SK-N-SH treated with all-trans-retinoic acid at 6 μM for 48 hours (cell line): ENCODE measurements around the gene TNPO3.

Source experiments
- ATAC-seq: fragments of 200-7000 bp; cut with Tn5 transposase; 3 replicates; pipeline ENCODE4 v1.9.1; 2020; ENCODE audit warnings: mild to moderate bottlenecking, moderate library complexity
- ARNTL ChIP-seq: fragments of 450-650 bp; formaldehyde crosslinking; IDR thresholded peaks from 2 replicates; pipeline ENCODE4 v1.5.0; 2020; ENCODE audit warnings: low read depth, mild to moderate bottlenecking, moderate library complexity, borderline replicate concordance
- BACH2 ChIP-seq: fragments of 250-450 bp; sonication (Bioruptor Pico); IDR thresholded peaks from 2 replicates; pipeline ENCODE4 v1.9.0; 2021; ENCODE audit warnings: mild to moderate bottlenecking, borderline replicate concordance
- CSDC2 ChIP-seq: fragments of 250-450 bp; sonication (Bioruptor Pico); IDR thresholded peaks from 2 replicates; pipeline ENCODE4 v1.5.0; 2020; ENCODE audit warnings: mild to moderate bottlenecking, moderate library complexity
- CSRNP3 ChIP-seq: fragments of 250-450 bp; sonication (Bioruptor Pico); IDR thresholded peaks from 2 replicates; pipeline ENCODE4 v1.5.1; 2021; ENCODE audit warnings: mild to moderate bottlenecking, moderate library complexity
- ESRRG ChIP-seq: fragments of 250-450 bp; sonication (Bioruptor Pico); IDR thresholded peaks from 2 replicates; pipeline ENCODE4 v1.6.1; 2021; ENCODE audit warnings: mild to moderate bottlenecking
- GLIS3 ChIP-seq: fragments of 250-450 bp; sonication (Bioruptor Pico); IDR thresholded peaks from 2 replicates; pipeline ENCODE4 v1.5.0; 2020; ENCODE audit warnings: mild to moderate bottlenecking, moderate library complexity
- ISL1 ChIP-seq: fragments of 250-450 bp; sonication (Bioruptor Pico); IDR thresholded peaks from 2 replicates; pipeline ENCODE4 v2.1.2; 2022; ENCODE audit warnings: mild to moderate bottlenecking, moderate library complexity
- OSR1 ChIP-seq: fragments of 250-450 bp; sonication (Bioruptor Pico); IDR thresholded peaks from 2 replicates; pipeline ENCODE4 v1.8.0; 2022; ENCODE audit warnings: moderate library complexity, mild to moderate bottlenecking, inconsistent platforms
- POU6F1 ChIP-seq: fragments of 250-450 bp; sonication (Bioruptor Pico); IDR thresholded peaks from 2 replicates; pipeline ENCODE4 v1.8.0; 2021; ENCODE audit warnings: low read depth, mild to moderate bottlenecking, moderate library complexity, borderline replicate concordance
- PPARA ChIP-seq: fragments of 250-450 bp; sonication (Bioruptor Pico); IDR thresholded peaks from 2 replicates; pipeline ENCODE4 v1.5.0; 2020; ENCODE audit warnings: mild to moderate bottlenecking, borderline replicate concordance
- RARB ChIP-seq: fragments of 250-450 bp; sonication (Bioruptor Pico); IDR thresholded peaks from 2 replicates; pipeline ENCODE4 v1.8.0; 2021; ENCODE audit warnings: mild to moderate bottlenecking, moderate library complexity
- SNAI2 ChIP-seq: fragments of 250-450 bp; sonication (Bioruptor Pico); IDR thresholded peaks from 2 replicates; pipeline ENCODE4 v1.5.0; 2020; ENCODE audit warnings: mild to moderate bottlenecking, moderate library complexity
- TCF4 ChIP-seq: fragments of 250-450 bp; sonication (Bioruptor Pico); IDR thresholded peaks from 2 replicates; pipeline ENCODE4 v1.8.0; 2021; ENCODE audit warnings: mild to moderate bottlenecking, moderate library complexity, borderline replicate concordance
- ZC3H10 ChIP-seq: fragments of 250-450 bp; sonication (Bioruptor Pico); IDR thresholded peaks from 2 replicates; pipeline ENCODE4 v1.5.1; 2021; ENCODE audit warnings: mild to moderate bottlenecking, moderate library complexity
- ZFP3 ChIP-seq: fragments of 250-450 bp; sonication (Bioruptor Pico); IDR thresholded peaks from 2 replicates; pipeline ENCODE4 v1.5.0; 2020; ENCODE audit warnings: mild to moderate bottlenecking, moderate library complexity
- ZNF70 ChIP-seq: fragments of 450-650 bp; formaldehyde crosslinking; IDR thresholded peaks from 2 replicates; pipeline ENCODE4 v1.5.0; 2020; ENCODE audit warnings: mild to moderate bottlenecking, moderate library complexity
- ZNF8 ChIP-seq: fragments of 450-650 bp; formaldehyde crosslinking; IDR thresholded peaks from 2 replicates; pipeline ENCODE4 v1.5.0; 2020; ENCODE audit warnings: mild to moderate bottlenecking, moderate library complexity
- TF ChIP-seq, protein P1 (sequence below): fragments of 250-450 bp; sonication (Bioruptor Pico); IDR thresholded peaks from 2 replicates; pipeline ENCODE4 v1.8.0; 2020; ENCODE audit warnings: mild to moderate bottlenecking, moderate library complexity, borderline replicate concordance
- TF ChIP-seq, protein P2 (sequence below): fragments of 250-450 bp; sonication (Bioruptor Pico); IDR thresholded peaks from 2 replicates; pipeline ENCODE4 v1.5.1; 2020; ENCODE audit warnings: low read depth, mild to moderate bottlenecking, moderate library complexity

Gene TNPO3

GRCh38 chr7:128982105-128982504 lies 72.8 kb downstream of the TNPO3 start:
- TF ChIP-seq CSRNP3, result no peak
- no peak for TF ChIP-seq TCF4 (CRISPR knock-in tag)
- TF ChIP-seq POU6F1 (CRISPR knock-in tag), result no peak
- TF ChIP-seq RARB, result no peak
- TF ChIP-seq OSR1 (CRISPR knock-in tag), result no peak
- TF ChIP-seq ISL1 (CRISPR knock-in tag), result no peak
- no peak for TF ChIP-seq ZC3H10 (CRISPR knock-in tag)
- no peak for TF ChIP-seq PPARA (CRISPR knock-in tag)
- TF ChIP-seq ESRRG (CRISPR knock-in tag), result no peak
- TF ChIP-seq CSDC2 (CRISPR knock-in tag), result no peak
- no peak for TF ChIP-seq ZNF8 (CRISPR knock-in tag)
- TF ChIP-seq BACH2 (CRISPR knock-in tag), result no peak
- TF ChIP-seq, all 23 proteins: peak for 0
- ATAC-seq, result no peak

DNA sequence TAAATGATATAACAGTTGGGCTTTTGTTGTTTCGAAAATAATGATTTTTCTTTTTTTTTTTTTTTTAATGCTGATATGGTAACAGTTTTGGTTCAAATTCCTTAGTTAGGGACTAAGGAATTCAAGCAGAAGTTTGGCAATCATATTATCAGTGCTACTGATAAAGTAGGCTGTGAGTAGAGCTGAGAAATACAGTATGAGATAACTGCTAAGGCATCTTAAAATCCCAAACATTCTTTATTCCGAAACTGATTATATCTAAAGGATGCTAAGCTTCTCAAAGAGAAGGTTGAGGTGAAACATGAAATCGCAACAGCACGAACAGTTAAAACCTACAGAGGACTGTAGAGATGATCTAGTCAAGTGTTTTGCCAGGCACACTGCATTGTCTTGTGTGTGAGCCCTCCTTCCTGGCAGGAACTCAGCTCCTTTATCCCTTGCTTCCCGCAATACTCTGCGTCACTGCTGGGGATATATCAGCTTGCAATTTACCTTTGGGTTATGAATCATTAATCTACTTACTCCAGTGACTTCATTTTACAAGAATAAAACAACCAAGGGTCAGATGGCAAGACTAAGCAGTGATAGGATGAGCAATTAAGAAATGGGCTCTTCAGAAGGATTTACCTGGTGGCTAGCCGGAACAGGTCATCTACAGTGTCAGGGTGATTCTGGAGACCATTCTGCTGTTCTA lies 80.5 kb downstream of the TNPO3 start:
- no peak for TF ChIP-seq PPARA (CRISPR knock-in tag)
- TF ChIP-seq SNAI2, result 0 out of 2 replicates have a peak, but pooled peaks have one; percentile 10
- TF ChIP-seq, protein P1, sequence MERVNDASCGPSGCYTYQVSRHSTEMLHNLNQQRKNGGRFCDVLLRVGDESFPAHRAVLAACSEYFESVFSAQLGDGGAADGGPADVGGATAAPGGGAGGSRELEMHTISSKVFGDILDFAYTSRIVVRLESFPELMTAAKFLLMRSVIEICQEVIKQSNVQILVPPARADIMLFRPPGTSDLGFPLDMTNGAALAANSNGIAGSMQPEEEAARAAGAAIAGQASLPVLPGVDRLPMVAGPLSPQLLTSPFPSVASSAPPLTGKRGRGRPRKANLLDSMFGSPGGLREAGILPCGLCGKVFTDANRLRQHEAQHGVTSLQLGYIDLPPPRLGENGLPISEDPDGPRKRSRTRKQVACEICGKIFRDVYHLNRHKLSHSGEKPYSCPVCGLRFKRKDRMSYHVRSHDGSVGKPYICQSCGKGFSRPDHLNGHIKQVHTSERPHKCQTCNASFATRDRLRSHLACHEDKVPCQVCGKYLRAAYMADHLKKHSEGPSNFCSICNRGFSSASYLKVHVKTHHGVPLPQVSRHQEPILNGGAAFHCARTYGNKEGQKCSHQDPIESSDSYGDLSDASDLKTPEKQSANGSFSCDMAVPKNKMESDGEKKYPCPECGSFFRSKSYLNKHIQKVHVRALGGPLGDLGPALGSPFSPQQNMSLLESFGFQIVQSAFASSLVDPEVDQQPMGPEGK, result no peak
- no peak for TF ChIP-seq ZNF8 (CRISPR knock-in tag)
- peak; percentile 88 for TF ChIP-seq ISL1 (CRISPR knock-in tag)
- no peak for TF ChIP-seq OSR1 (CRISPR knock-in tag)
- peak; percentile 77; the same call in 1 of the 2 replicates for TF ChIP-seq CSDC2 (CRISPR knock-in tag)
- TF ChIP-seq, protein P2, sequence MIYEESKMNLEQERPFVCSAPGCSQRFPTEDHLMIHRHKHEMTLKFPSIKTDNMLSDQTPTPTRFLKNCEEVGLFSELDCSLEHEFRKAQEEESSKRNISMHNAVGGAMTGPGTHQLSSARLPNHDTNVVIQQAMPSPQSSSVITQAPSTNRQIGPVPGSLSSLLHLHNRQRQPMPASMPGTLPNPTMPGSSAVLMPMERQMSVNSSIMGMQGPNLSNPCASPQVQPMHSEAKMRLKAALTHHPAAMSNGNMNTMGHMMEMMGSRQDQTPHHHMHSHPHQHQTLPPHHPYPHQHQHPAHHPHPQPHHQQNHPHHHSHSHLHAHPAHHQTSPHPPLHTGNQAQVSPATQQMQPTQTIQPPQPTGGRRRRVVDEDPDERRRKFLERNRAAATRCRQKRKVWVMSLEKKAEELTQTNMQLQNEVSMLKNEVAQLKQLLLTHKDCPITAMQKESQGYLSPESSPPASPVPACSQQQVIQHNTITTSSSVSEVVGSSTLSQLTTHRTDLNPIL (CRISPR knock-in tag), result peak; percentile 58
- TF ChIP-seq ZFP3 (CRISPR knock-in tag), result peak; percentile 61
- TF ChIP-seq, all 23 proteins: peak for 5
- peak; percentile 28; the same call in 2 of the 3 replicates for ATAC-seq

DNA sequence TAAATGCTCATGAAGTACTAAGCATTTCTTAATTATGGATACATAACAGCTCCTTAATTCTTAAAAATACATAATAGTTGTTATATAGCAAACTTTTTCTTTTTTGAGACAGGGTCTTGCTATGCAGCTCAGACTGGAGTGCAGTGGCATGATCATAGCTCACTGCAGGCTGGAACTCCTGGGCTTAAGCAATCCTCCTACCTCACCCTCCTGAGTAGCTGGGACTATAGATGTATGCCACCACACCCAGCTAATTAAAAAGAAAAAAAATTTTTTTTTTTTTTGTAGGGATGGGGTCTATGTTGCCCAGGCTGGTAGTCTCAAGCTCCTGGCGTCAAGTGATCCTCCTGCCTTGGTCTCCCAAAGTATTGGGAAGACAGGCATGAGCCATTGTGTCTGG lies 86.3 kb downstream of the TNPO3 start:
- TF ChIP-seq RARB, result no peak
- TF ChIP-seq ZFP3 (CRISPR knock-in tag), result no peak
- TF ChIP-seq POU6F1 (CRISPR knock-in tag), result no peak
- TF ChIP-seq GLIS3, result no peak
- no peak for TF ChIP-seq ZNF70
- TF ChIP-seq ARNTL (CRISPR knock-in tag), result no peak
- no peak for TF ChIP-seq CSRNP3
- no peak for TF ChIP-seq PPARA (CRISPR knock-in tag)
- no peak for TF ChIP-seq ESRRG (CRISPR knock-in tag)
- TF ChIP-seq, protein P1, result no peak
- no peak for TF ChIP-seq ZC3H10 (CRISPR knock-in tag)
- no peak for TF ChIP-seq OSR1 (CRISPR knock-in tag)
- no peak for TF ChIP-seq TCF4 (CRISPR knock-in tag)
- no peak for TF ChIP-seq CSDC2 (CRISPR knock-in tag)
- TF ChIP-seq, protein P2 (CRISPR knock-in tag), result no peak
- TF ChIP-seq BACH2 (CRISPR knock-in tag), result no peak
- ATAC-seq, result no peak
